AG04450 (cell line): Measurements from ENCODE around the gene GPR155. TPM values are rescaled to one million over a fixed set of nuclear protein-coding genes. Genes with fewer than 3 reads are reported as not detected.

Experiments used
- CTCF ChIA-PET: fragments of 300-600, 350-600 bp; formaldehyde crosslinking; extraction: SDS; loops from one replicate; lab custom pipeline; 2022; ENCODE audit warnings: antibody characterized with exemption, inconsistent platforms; lab: Charles Lee
- POLR2A ChIA-PET: fragments of 350-600 bp; formaldehyde crosslinking; extraction: SDS; loops from one replicate; lab custom pipeline; 2021; ENCODE audit warnings: antibody characterized with exemption, inconsistent platforms; lab: Yijun Ruan, JAX
- DNase-seq: peaks from one replicate; pipeline ENCODE4 v3.0.0-alpha.2; 2011; ENCODE audit warnings: low read depth, low spot score
- H3K27ac ChIP-seq: one replicate; pipeline ENCODE4 v1.5.1; 2012; ENCODE audit warnings: low read depth, low read length, control low read depth
- H3K27me3 ChIP-seq: one replicate; pipeline ENCODE4 v1.6.0; 2012; ENCODE audit warnings: low read length; ENCODE audit not compliant: control insufficient read depth, insufficient read depth
- H3K4me3 ChIP-seq: 2 replicates; pipeline ENCODE4 v1.5.1; 2011; ENCODE audit warnings: mild to moderate bottlenecking, low read depth, low read length, control low read depth
- H3K9me3 ChIP-seq: 2 replicates; pipeline ENCODE4 v1.5.1; 2012; ENCODE audit warnings: low read length; ENCODE audit not compliant: control insufficient read depth, insufficient read depth
- CTCF ChIP-seq: IDR thresholded peaks from 2 replicates; pipeline ENCODE4 v1.5.1; 2011; ENCODE audit warnings: low read depth, low read length, control low read depth, inconsistent platforms
- polyA plus RNA-seq: library from polyadenylated mRNA; depleted of rRNA; stranded (reverse); fragments of >200 nt; gene quantifications from 2 replicates; pipeline ENCODE4 v1.2.3, GENCODE V29; 2011

GPR155 gene
- polyA plus RNA-seq, 1 experiment, result 5.4 TPM

GRCh38 chr2:174477759-174478158, 9.1 kb downstream of the GPR155 start:
- H3K4me3 ChIP-seq, result no peak overlapping the region
- no peak overlapping the region for H3K27ac ChIP-seq
- ChIA-PET CTCF (interaction anchor here (0.6 to 2.9 kb wide), 2 partner anchors 15 to 37 kb away, joined by 3 to 14 read pairs; no protein-coding TSS in a partner anchor), POLR2A (no interaction called here)
- no peaks in the 10 kb centered on the region for H3K27me3 ChIP-seq
- no peak for TF ChIP-seq CTCF
- no peak for DNase-seq
- no peaks in the 10 kb centered on the region for H3K9me3 ChIP-seq

GRCh38 chr2:174473796-174474195, 13.0 kb downstream of the GPR155 start:
- Histone ChIP-seq H3K27ac (no peak overlapping the region), H3K4me3 (no peak overlapping the region), H3K27me3 (no peaks in the 10 kb centered on the region), H3K9me3 (no peaks in the 10 kb centered on the region)
- no peak for DNase-seq
- CTCF ChIA-PET, result interaction anchor here (0.5 to 4.7 kb wide), 3 partner anchors 11 to 73 kb away, joined by 3 to 40 read pairs (median 4); no protein-coding TSS in a partner anchor
- POLR2A ChIA-PET, result no interaction called here
- TF ChIP-seq CTCF, result no peak

- Histone ChIP-seq H3K9me3 (no peaks in the 10 kb centered on the region), H3K27ac (no peak overlapping the region), H3K4me3 (no peak overlapping the region), H3K27me3 (no peaks in the 10 kb centered on the region)
- ChIA-PET CTCF (interaction anchor here (0.7 to 1.7 kb wide), 4 partner anchors 81 to 222 kb away, joined by 3 to 11 read pairs (median 6); no protein-coding TSS in a partner anchor), POLR2A (interaction anchor here (0.6 kb wide), 1 partner anchor 112 kb away, joined by 4 read pairs; no protein-coding TSS in a partner anchor)
- DNase-seq, result no peak
- TF ChIP-seq CTCF, result peak; percentile 11; the same call in 1 of the 2 replicates
These were observed 21.5 kb downstream of the GPR155 start for GRCh38 chr2:174465327-174465726.

- Histone ChIP-seq H3K27ac (no peak overlapping the region), H3K4me3 (no peak overlapping the region), H3K9me3 (no peaks in the 10 kb centered on the region), H3K27me3 (no peaks in the 10 kb centered on the region)
- TF ChIP-seq CTCF, result no peak
- no peak for DNase-seq
- ChIA-PET POLR2A (no interaction called here), CTCF (interaction anchor here (0.8 to 5.6 kb wide), 14 partner anchors 12 to 302 kb away, joined by 3 to 142 read pairs (median 17); partner anchors contain the start of gene GPR155)
These were observed 25.6 kb downstream of the GPR155 start for GRCh38 chr2:174461221-174461620.

- no peak for DNase-seq
- ChIA-PET POLR2A (no interaction called here), CTCF (interaction anchor here (1.5 to 2.0 kb wide), 2 partner anchors 8 to 92 kb away, joined by 3 to 8 read pairs; no protein-coding TSS in a partner anchor)
- H3K27me3 ChIP-seq, result no peaks in the 10 kb centered on the region
- no peak overlapping the region for H3K4me3 ChIP-seq
- no peaks in the 10 kb centered on the region for H3K9me3 ChIP-seq
- TF ChIP-seq CTCF, result no peak
- no peak overlapping the region for H3K27ac ChIP-seq
These were observed 32.3 kb downstream of the GPR155 start for GRCh38 chr2:174454566-174454965.
